C4-2B (cell line): ENCODE results near the gene EOLA2.

Source experiments
- ZFX ChIP-seq: fragments of 450-650 bp; IDR thresholded peaks from 2 replicates; pipeline ENCODE4 v1.6.1; 2017
- TF ChIP-seq, protein P1 (sequence below): fragments of 450-650 bp; conservative IDR thresholded peaks from 2 replicates; pipeline ENCODE4 v1.5.1; 2017; ENCODE audit warnings: mild to moderate bottlenecking

GRCh38 chrX:149937871-149938426 is 342 bp downstream of the EOLA2 start:
- TF ChIP-seq, protein P1, sequence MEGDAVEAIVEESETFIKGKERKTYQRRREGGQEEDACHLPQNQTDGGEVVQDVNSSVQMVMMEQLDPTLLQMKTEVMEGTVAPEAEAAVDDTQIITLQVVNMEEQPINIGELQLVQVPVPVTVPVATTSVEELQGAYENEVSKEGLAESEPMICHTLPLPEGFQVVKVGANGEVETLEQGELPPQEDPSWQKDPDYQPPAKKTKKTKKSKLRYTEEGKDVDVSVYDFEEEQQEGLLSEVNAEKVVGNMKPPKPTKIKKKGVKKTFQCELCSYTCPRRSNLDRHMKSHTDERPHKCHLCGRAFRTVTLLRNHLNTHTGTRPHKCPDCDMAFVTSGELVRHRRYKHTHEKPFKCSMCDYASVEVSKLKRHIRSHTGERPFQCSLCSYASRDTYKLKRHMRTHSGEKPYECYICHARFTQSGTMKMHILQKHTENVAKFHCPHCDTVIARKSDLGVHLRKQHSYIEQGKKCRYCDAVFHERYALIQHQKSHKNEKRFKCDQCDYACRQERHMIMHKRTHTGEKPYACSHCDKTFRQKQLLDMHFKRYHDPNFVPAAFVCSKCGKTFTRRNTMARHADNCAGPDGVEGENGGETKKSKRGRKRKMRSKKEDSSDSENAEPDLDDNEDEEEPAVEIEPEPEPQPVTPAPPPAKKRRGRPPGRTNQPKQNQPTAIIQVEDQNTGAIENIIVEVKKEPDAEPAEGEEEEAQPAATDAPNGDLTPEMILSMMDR = no peak
- peak; percentile 35; the same call in 1 of the 2 replicates for TF ChIP-seq ZFX
